ENCODE results near the gene TTN.

Gene TTN

GRCh38 chr2:178513876-178514275, 293.3 kb downstream of the TTN start:
- peaks cover 31% of the 10 kb centered on the region for H3K36me3 Mint-ChIP-seq (ENCODE audit: low read depth)

GRCh38 chr2:178512484-178512883, 294.7 kb downstream of the TTN start:
- no peak for TF ChIP-seq CTCF (IDR thresholded peaks at IDR 0.05; ENCODE audit: unreplicated experiment in 3 of 3)
- H3K27me3 Mint-ChIP-seq (ENCODE audit: low read depth) = no peaks in the 10 kb centered on the region
- H3K4me3 Mint-ChIP-seq = no peak overlapping the region
- no peaks in the 10 kb centered on the region for H3K4me1 Mint-ChIP-seq
- H3K36me3 Mint-ChIP-seq (ENCODE audit: low read depth) = peaks cover 31% of the 10 kb centered on the region
- H3K27ac Mint-ChIP-seq = no peak overlapping the region
- no peaks in the 10 kb centered on the region for H3K9me3 Mint-ChIP-seq

More at GRCh38 chr2:178513876-178514275, 293.3 kb downstream of the TTN start:
- no peaks in the 10 kb centered on the region for H3K9me3 Mint-ChIP-seq
- H3K27ac Mint-ChIP-seq = no peak overlapping the region
- H3K4me1 Mint-ChIP-seq = no peaks in the 10 kb centered on the region
- TF ChIP-seq CTCF (IDR thresholded peaks at IDR 0.05; ENCODE audit: unreplicated experiment in 3 of 3) = no peak
- H3K4me3 Mint-ChIP-seq = no peak overlapping the region
- no peaks in the 10 kb centered on the region for H3K27me3 Mint-ChIP-seq (ENCODE audit: low read depth)

- Mint-ChIP-seq H3K4me1 (no peaks in the 10 kb centered on the region), H3K4me3 (no peak overlapping the region), H3K27ac (no peak overlapping the region), H3K9me3 (no peaks in the 10 kb centered on the region), H3K36me3 (ENCODE audit: low read depth) (peaks cover 31% of the 10 kb centered on the region), H3K27me3 (ENCODE audit: low read depth) (no peaks in the 10 kb centered on the region)
- no peak for TF ChIP-seq CTCF (IDR thresholded peaks at IDR 0.05; ENCODE audit: unreplicated experiment in 3 of 3)
Measured at GRCh38 chr2:178510384-178510783, 296.8 kb downstream of the TTN start.

- no peaks in the 10 kb centered on the region for H3K4me1 Mint-ChIP-seq
- H3K27me3 Mint-ChIP-seq (ENCODE audit: low read depth) = no peaks in the 10 kb centered on the region
- no peak overlapping the region for H3K27ac Mint-ChIP-seq
- H3K36me3 Mint-ChIP-seq (ENCODE audit: low read depth) = peaks cover 24% of the 10 kb centered on the region
- no peaks in the 10 kb centered on the region for H3K9me3 Mint-ChIP-seq
- no peak overlapping the region for H3K4me3 Mint-ChIP-seq
- no peak for TF ChIP-seq CTCF (IDR thresholded peaks at IDR 0.05; ENCODE audit: unreplicated experiment in 3 of 3)
Measured at GRCh38 chr2:178508646-178509045, 298.6 kb downstream of the TTN start.

GRCh38 chr2:178506949-178507348, 300.3 kb downstream of the TTN start:
- Mint-ChIP-seq H3K4me1 (no peaks in the 10 kb centered on the region), H3K4me3 (no peak overlapping the region), H3K27ac (no peak overlapping the region), H3K27me3 (ENCODE audit: low read depth) (no peaks in the 10 kb centered on the region), H3K36me3 (ENCODE audit: low read depth) (peaks cover 26% of the 10 kb centered on the region), H3K9me3 (no peaks in the 10 kb centered on the region)
- no peak for TF ChIP-seq CTCF (IDR thresholded peaks at IDR 0.05; ENCODE audit: unreplicated experiment in 3 of 3)

DNA sequence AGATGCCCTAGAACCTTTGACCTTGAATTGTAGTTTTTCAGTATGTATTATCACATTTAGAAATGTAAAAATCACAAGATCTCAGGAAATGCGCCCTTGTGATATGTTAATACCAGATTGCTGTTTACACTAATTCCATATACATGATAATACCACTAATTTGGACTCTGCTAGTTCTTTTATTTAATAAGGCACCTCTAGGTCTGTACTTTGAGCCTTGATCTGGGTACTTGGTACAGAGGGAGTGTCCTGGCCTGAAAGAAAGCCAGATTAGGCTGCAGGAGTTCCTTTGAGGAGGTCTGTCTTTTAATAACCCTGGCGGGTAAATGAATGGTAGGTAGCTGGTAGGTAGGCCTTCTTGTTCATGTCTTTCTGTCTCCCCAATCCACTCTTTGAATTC, 300.7 kb downstream of the TTN start:
- no peaks in the 10 kb centered on the region for H3K4me1 Mint-ChIP-seq

More for the DNA sequence above, 300.7 kb downstream of the TTN start:
- TF ChIP-seq CTCF (IDR thresholded peaks at IDR 0.05; ENCODE audit: unreplicated experiment in 3 of 3) = no peak
- Mint-ChIP-seq H3K4me3 (no peak overlapping the region), H3K9me3 (no peaks in the 10 kb centered on the region), H3K36me3 (ENCODE audit: low read depth) (peaks cover 31% of the 10 kb centered on the region), H3K27ac (no peak overlapping the region), H3K27me3 (ENCODE audit: low read depth) (no peaks in the 10 kb centered on the region)
